ENCODE data around the gene PIGV. TPM values are rescaled to one million over a fixed set of nuclear protein-coding genes. Genes with fewer than 3 reads are reported as not detected.

The PIGV gene
- total and polyA plus RNA-seq, 4 donors, result 6.8 to 10.9 (median 8.6) TPM

GRCh38 chr1:26767714-26768113 lies 20.0 kb upstream of the PIGV start:
- 78 to 85% methylated on average over 4 of the region's 4 CpGs for WGBS, 2 donors
- intact Hi-C loops (cut with DNase I), result loop anchor here in 1 of 2 donors (5.0 kb wide), 1 partner anchor 35 kb away; no protein-coding TSS in a partner anchor
- Histone ChIP-seq H3K4me3 (ENCODE audit: low read length in 2 of 2) (no peak overlapping the region), H3K27me3 (ENCODE audit: control insufficient read depth in 1 of 2, insufficient read depth in 2 of 2, low read length in 1 of 2) (no peaks in the 10 kb centered on the region), H3K9me3 (ENCODE audit: control insufficient read depth, low read length) (no peaks in the 10 kb centered on the region), H3K36me3 (ENCODE audit: control insufficient read depth in 1 of 2, insufficient read depth in 2 of 2, low read length in 1 of 2) (peaks cover 0 to 6% of the 10 kb centered on the region in 2 donors), H3K4me1 (ENCODE audit: control insufficient read depth in 1 of 2, insufficient read depth in 2 of 2, low read length in 2 of 2) (peaks cover 3 to 5% of the 10 kb centered on the region in 2 donors), H3K27ac (ENCODE audit: low read depth in 1 of 2, low read length in 2 of 2) (no peak overlapping the region)
- no peak for DNase-seq
- ATAC-seq (ENCODE audit: low FRiP score), result no peak

GRCh38 chr1:26768755-26769154 lies 19.0 kb upstream of the PIGV start:
- no peak for ATAC-seq (ENCODE audit: low FRiP score)
- H3K9me3 ChIP-seq (ENCODE audit: control insufficient read depth, low read length), result no peaks in the 10 kb centered on the region
- 0 to 2% methylated on average over 3 of the region's 3 CpGs for WGBS, 2 donors
- peak overlapping the region in 1 of 2 donors; percentile 42 for H3K27ac ChIP-seq (ENCODE audit: low read depth in 1 of 2, low read length in 2 of 2)
- no peaks in the 10 kb centered on the region for H3K27me3 ChIP-seq (ENCODE audit: control insufficient read depth in 1 of 2, insufficient read depth in 2 of 2, low read length in 1 of 2)
- no peak for DNase-seq
- intact Hi-C loops (cut with DNase I), result loop anchor here in 1 of 2 donors (5.0 kb wide), 1 partner anchor 36 kb away; no protein-coding TSS in a partner anchor
- no peak overlapping the region for H3K4me3 ChIP-seq (ENCODE audit: low read length in 2 of 2)
- H3K4me1 ChIP-seq (ENCODE audit: control insufficient read depth in 1 of 2, insufficient read depth in 2 of 2, low read length in 2 of 2), result peaks cover 3 to 10% of the 10 kb centered on the region in 2 donors
- peaks cover 0 to 7% of the 10 kb centered on the region in 2 donors for H3K36me3 ChIP-seq (ENCODE audit: control insufficient read depth in 1 of 2, insufficient read depth in 2 of 2, low read length in 1 of 2)

- DNase-seq (no peak), ATAC-seq (ENCODE audit: low FRiP score) (peak; percentile 47)
- 32% methylated on average over 3 of the region's 3 CpGs for whole genome bisulfite sequencing, 2 donors
- H3K4me1 ChIP-seq (ENCODE audit: control insufficient read depth in 1 of 2, insufficient read depth in 2 of 2, low read length in 2 of 2), result peaks cover 3 to 10% of the 10 kb centered on the region in 2 donors
- no peaks in the 10 kb centered on the region for H3K9me3 ChIP-seq (ENCODE audit: control insufficient read depth, low read length)
- no peak overlapping the region for H3K4me3 ChIP-seq (ENCODE audit: low read length in 2 of 2)
- H3K27me3 ChIP-seq (ENCODE audit: control insufficient read depth in 1 of 2, insufficient read depth in 2 of 2, low read length in 1 of 2), result no peaks in the 10 kb centered on the region
- intact Hi-C loops (cut with DNase I), result loop anchor here (5.0 kb wide), 2 partner anchors 74 to 79 kb away; partner anchors contain the start of gene ARID1A (in 1 of the 2)
- H3K27ac ChIP-seq (ENCODE audit: low read depth in 1 of 2, low read length in 2 of 2), result peak overlapping the region in 1 of 2 donors; percentile 72
- peaks cover 0 to 12% of the 10 kb centered on the region in 2 donors for H3K36me3 ChIP-seq (ENCODE audit: control insufficient read depth in 1 of 2, insufficient read depth in 2 of 2, low read length in 1 of 2)
Observed at GRCh38 chr1:26771285-26771642, 16.5 kb upstream of the PIGV start.

GRCh38 chr1:26771643-26772321 lies 16.0 kb upstream of the PIGV start:
- peak; percentile 78 for ATAC-seq (ENCODE audit: low FRiP score)
- 41 to 48% methylated on average over 2 of the region's 2 CpGs for WGBS, 2 donors

GRCh38 chr1:26772687-26773086 lies 15.1 kb upstream of the PIGV start:
- peak overlapping the region; percentile 59 to 88 for H3K27ac ChIP-seq (ENCODE audit: low read depth in 1 of 2, low read length in 2 of 2)

More at GRCh38 chr1:26771643-26772321, 16.0 kb upstream of the PIGV start:
- peak in 1 of 2 donors; percentile 72 for DNase-seq
- peaks cover 0 to 8% of the 10 kb centered on the region in 2 donors for H3K36me3 ChIP-seq (ENCODE audit: control insufficient read depth in 1 of 2, insufficient read depth in 2 of 2, low read length in 1 of 2)
- peaks cover 3 to 10% of the 10 kb centered on the region in 2 donors for H3K4me1 ChIP-seq (ENCODE audit: control insufficient read depth in 1 of 2, insufficient read depth in 2 of 2, low read length in 2 of 2)
- intact Hi-C loops (cut with DNase I), result loop anchor here (5.0 kb wide), 2 partner anchors 74 to 79 kb away; partner anchors contain the start of gene ARID1A (in 1 of the 2)
- H3K9me3 ChIP-seq (ENCODE audit: control insufficient read depth, low read length), result no peaks in the 10 kb centered on the region
- no peak overlapping the region for H3K4me3 ChIP-seq (ENCODE audit: low read length in 2 of 2)
- H3K27me3 ChIP-seq (ENCODE audit: control insufficient read depth in 1 of 2, insufficient read depth in 2 of 2, low read length in 1 of 2), result no peaks in the 10 kb centered on the region
- peak overlapping the region in 1 of 2 donors; percentile 72 for H3K27ac ChIP-seq (ENCODE audit: low read depth in 1 of 2, low read length in 2 of 2)

GRCh38 chr1:26774462-26774861 lies 13.3 kb upstream of the PIGV start:
- H3K27ac ChIP-seq (ENCODE audit: low read depth in 1 of 2, low read length in 2 of 2), result no peak overlapping the region
- no peak overlapping the region for H3K4me3 ChIP-seq (ENCODE audit: low read length in 2 of 2)
- intact Hi-C loops (cut with DNase I), result loop anchor here (5.0 kb wide), 2 partner anchors 77 to 82 kb away; partner anchors contain the start of gene ARID1A (in 1 of the 2)
- ATAC-seq (ENCODE audit: low FRiP score), result no peak
- peaks cover 4 to 14% of the 10 kb centered on the region in 2 donors for H3K36me3 ChIP-seq (ENCODE audit: control insufficient read depth in 1 of 2, insufficient read depth in 2 of 2, low read length in 1 of 2)
- peaks cover 3 to 8% of the 10 kb centered on the region in 2 donors for H3K4me1 ChIP-seq (ENCODE audit: control insufficient read depth in 1 of 2, insufficient read depth in 2 of 2, low read length in 2 of 2)
- WGBS, 2 donors, result 93% methylated on average over 13 of the region's 13 CpGs
- H3K9me3 ChIP-seq (ENCODE audit: control insufficient read depth, low read length), result no peaks in the 10 kb centered on the region
- DNase-seq, result no peak
- H3K27me3 ChIP-seq (ENCODE audit: control insufficient read depth in 1 of 2, insufficient read depth in 2 of 2, low read length in 1 of 2), result no peaks in the 10 kb centered on the region

More at GRCh38 chr1:26772687-26773086, 15.1 kb upstream of the PIGV start:
- DNase-seq, result peak in 1 of 2 donors; percentile 59
- Histone ChIP-seq H3K4me1 (ENCODE audit: control insufficient read depth in 1 of 2, insufficient read depth in 2 of 2, low read length in 2 of 2) (peaks cover 3 to 10% of the 10 kb centered on the region in 2 donors), H3K9me3 (ENCODE audit: control insufficient read depth, low read length) (no peaks in the 10 kb centered on the region), H3K4me3 (ENCODE audit: low read length in 2 of 2) (no peak overlapping the region), H3K27me3 (ENCODE audit: control insufficient read depth in 1 of 2, insufficient read depth in 2 of 2, low read length in 1 of 2) (no peaks in the 10 kb centered on the region), H3K36me3 (ENCODE audit: control insufficient read depth in 1 of 2, insufficient read depth in 2 of 2, low read length in 1 of 2) (peaks cover 0 to 7% of the 10 kb centered on the region in 2 donors)
- intact Hi-C loops (cut with DNase I), result loop anchor here (5.0 kb wide), 2 partner anchors 75 to 80 kb away; partner anchors contain the start of gene ARID1A (in 1 of the 2)
- 25 to 29% methylated on average over 4 of the region's 4 CpGs for WGBS, 2 donors
- ATAC-seq (ENCODE audit: low FRiP score), result peak; percentile 36

- H3K4me1 ChIP-seq (ENCODE audit: control insufficient read depth in 1 of 2, insufficient read depth in 2 of 2, low read length in 2 of 2), result peaks cover 3 to 8% of the 10 kb centered on the region in 2 donors
- intact Hi-C loops (cut with DNase I), result no loop called here
- no peak for ATAC-seq (ENCODE audit: low FRiP score)
- no peak overlapping the region for H3K4me3 ChIP-seq (ENCODE audit: low read length in 2 of 2)
- no peaks in the 10 kb centered on the region for H3K27me3 ChIP-seq (ENCODE audit: control insufficient read depth in 1 of 2, insufficient read depth in 2 of 2, low read length in 1 of 2)
- H3K36me3 ChIP-seq (ENCODE audit: control insufficient read depth in 1 of 2, insufficient read depth in 2 of 2, low read length in 1 of 2), result peaks cover 4 to 20% of the 10 kb centered on the region in 2 donors
- DNase-seq, result no peak
- H3K9me3 ChIP-seq (ENCODE audit: control insufficient read depth, low read length), result no peaks in the 10 kb centered on the region
- 83 to 85% methylated on average over 4 of the region's 4 CpGs for WGBS, 2 donors
- H3K27ac ChIP-seq (ENCODE audit: low read depth in 1 of 2, low read length in 2 of 2), result no peak overlapping the region
Observed at GRCh38 chr1:26775666-26776065, 12.1 kb upstream of the PIGV start.

- ATAC-seq (ENCODE audit: low FRiP score) (peak; percentile 14), DNase-seq (no peak)
- no peaks in the 10 kb centered on the region for H3K27me3 ChIP-seq (ENCODE audit: control insufficient read depth in 1 of 2, insufficient read depth in 2 of 2, low read length in 1 of 2)
- peaks cover 4 to 15% of the 10 kb centered on the region in 2 donors for H3K36me3 ChIP-seq (ENCODE audit: control insufficient read depth in 1 of 2, insufficient read depth in 2 of 2, low read length in 1 of 2)
- H3K27ac ChIP-seq (ENCODE audit: low read depth in 1 of 2, low read length in 2 of 2), result no peak overlapping the region
- 71 to 75% methylated on average over 11 of the region's 11 CpGs for WGBS, 2 donors
- H3K9me3 ChIP-seq (ENCODE audit: control insufficient read depth, low read length), result no peaks in the 10 kb centered on the region
- no peak overlapping the region for H3K4me3 ChIP-seq (ENCODE audit: low read length in 2 of 2)
- H3K4me1 ChIP-seq (ENCODE audit: control insufficient read depth in 1 of 2, insufficient read depth in 2 of 2, low read length in 2 of 2), result no peaks in the 10 kb centered on the region
- intact Hi-C loops (cut with DNase I), result no loop called here
Observed at GRCh38 chr1:26779098-26779668, 8.6 kb upstream of the PIGV start.
